Testis (tissue), 3 donors: ENCODE results near the gene ARRDC4. TPM values are rescaled to one million over a fixed set of nuclear protein-coding genes. Genes with fewer than 3 reads are reported as not detected.

Experiments used
- DNase-seq: peaks from one replicate; pipeline ENCODE4 v3.0.0-alpha.2; 2019
- H3K27ac ChIP-seq, 2 donors: fragments of 200-600 bp; sonication (generic); one replicate each; pipeline ENCODE4 v1.5.1; 2019
- H3K27me3 ChIP-seq: fragments of 200-600 bp; sonication (generic); one replicate; pipeline ENCODE4 v1.5.1; 2019
- H3K36me3 ChIP-seq: fragments of 200-600 bp; sonication (generic); one replicate; pipeline ENCODE4 v1.5.1; 2017; ENCODE audit warnings: low read depth; ENCODE audit errors: missing control alignments
- H3K4me1 ChIP-seq: fragments of 200-600 bp; sonication (generic); one replicate; pipeline ENCODE4 v1.5.1; 2019
- H3K4me3 ChIP-seq, 2 donors: fragments of 200-600 bp; sonication (generic); one replicate each; pipeline ENCODE4 v1.5.1; 2017 to 2019
- H3K9me3 ChIP-seq: fragments of 200-600 bp; sonication (generic); one replicate; pipeline ENCODE4 v1.5.1; 2017
- POLR2A ChIP-seq: fragments of 450-650 bp; IDR thresholded peaks from one replicate; pipeline ENCODE4 v1.6.1; 2017; ENCODE audit warnings: antibody characterized with exemption, mild to moderate bottlenecking, moderate library complexity
- WGBS, 2 donors: methylation state at CpG; one replicate each; pipeline ENCODE4 v1.1.5; 2018; 5-methylcytosine and 5-hydroxymethylcytosine counted together
- intact Hi-C: fragments of 100-400 bp; cut with DNase I; formaldehyde crosslinking; loops from one replicate; pipeline ENCODE4 v1.15.1; 2023; ENCODE audit warnings: low total_unique reads
- polyA plus RNA-seq: library from polyadenylated mRNA; stranded (reverse); fragments of 350-450 nt; fragmentation: Illumina TruSeq; extraction: RNeasy Lipid Tissue Mini Kit (QIAGEN cat#74804); gene quantifications from one replicate; pipeline ENCODE4 v1.2.3, GENCODE V29; 2014; ENCODE audit warnings: low read depth, low replicate concordance; ENCODE audit not compliant: insufficient read depth
- total RNA-seq, 2 donors: library from RNA; depleted of rRNA; stranded (reverse); fragments of >200 nt; gene quantifications; one replicate each; pipeline ENCODE4 v1.2.3, GENCODE V29; 2016
- TF ChIP-seq, protein P1 (sequence below), 3 experiments: fragments of 450-650 bp in 2 of 3; fragments of 200-600 bp in 1 of 3; sonication (generic) in 1 of 3; IDR thresholded peaks; one replicate each; pipeline ENCODE4 v1.5.1; 2016 to 2019; ENCODE audit warnings: antibody characterized with exemption in 3 of 3, mild to moderate bottlenecking in 2 of 3, moderate library complexity in 1 of 3

The ARRDC4 gene
- total and polyA plus RNA-seq, 3 donors from 2014 or later: 28.3 to 54.2 (median 37.0) TPM

DNA sequence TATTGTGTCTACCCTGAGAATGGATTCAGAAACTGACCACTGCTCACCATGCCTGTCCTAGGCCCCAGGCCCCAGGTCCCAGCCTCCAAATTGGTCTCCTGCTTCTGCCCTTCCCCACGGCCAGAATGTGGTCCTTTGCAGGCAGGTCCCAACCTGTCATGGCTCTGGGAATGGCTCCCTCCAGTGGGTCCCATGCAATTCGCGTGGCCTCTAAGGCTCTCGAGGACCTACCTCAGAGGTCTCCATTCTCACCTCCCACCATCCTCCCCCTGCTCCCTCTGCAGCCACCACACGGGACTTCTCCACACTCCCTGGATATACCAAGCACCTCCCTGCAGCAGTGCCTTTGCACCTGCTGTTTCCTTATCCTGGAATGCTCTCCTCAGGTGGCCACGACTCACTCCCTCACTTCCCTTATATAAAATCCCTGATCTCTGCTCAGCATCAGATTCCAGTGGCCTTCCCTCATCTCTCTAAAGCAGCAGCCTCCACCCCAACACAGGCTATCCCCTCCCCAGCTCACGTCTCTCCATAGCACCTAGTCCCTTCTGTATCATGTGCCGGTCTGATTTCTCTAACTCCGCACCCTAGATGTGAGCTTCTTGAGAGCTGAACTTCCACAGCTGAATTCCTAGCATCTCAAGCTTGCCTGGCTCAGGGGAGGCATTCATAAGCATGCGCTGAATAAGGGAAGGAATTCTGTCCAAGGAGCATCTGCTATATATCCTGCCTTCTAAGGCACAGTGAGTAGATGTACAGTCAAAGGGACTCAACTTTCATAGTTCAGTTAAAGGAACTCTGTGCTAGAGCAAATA is 56.9 kb downstream of the ARRDC4 start:
- intact Hi-C loops: no loop called here
- no peaks in the 10 kb centered on the region for H3K9me3 ChIP-seq
- no peaks in the 10 kb centered on the region for H3K4me1 ChIP-seq
- no peaks in the 10 kb centered on the region for H3K27me3 ChIP-seq
- no peak overlapping the region for H3K27ac ChIP-seq
- H3K4me3 ChIP-seq: no peak overlapping the region
- WGBS, 2 donors: 88 to 94% methylated on average over 10 of the region's 10 CpGs
- TF ChIP-seq, protein P1, sequence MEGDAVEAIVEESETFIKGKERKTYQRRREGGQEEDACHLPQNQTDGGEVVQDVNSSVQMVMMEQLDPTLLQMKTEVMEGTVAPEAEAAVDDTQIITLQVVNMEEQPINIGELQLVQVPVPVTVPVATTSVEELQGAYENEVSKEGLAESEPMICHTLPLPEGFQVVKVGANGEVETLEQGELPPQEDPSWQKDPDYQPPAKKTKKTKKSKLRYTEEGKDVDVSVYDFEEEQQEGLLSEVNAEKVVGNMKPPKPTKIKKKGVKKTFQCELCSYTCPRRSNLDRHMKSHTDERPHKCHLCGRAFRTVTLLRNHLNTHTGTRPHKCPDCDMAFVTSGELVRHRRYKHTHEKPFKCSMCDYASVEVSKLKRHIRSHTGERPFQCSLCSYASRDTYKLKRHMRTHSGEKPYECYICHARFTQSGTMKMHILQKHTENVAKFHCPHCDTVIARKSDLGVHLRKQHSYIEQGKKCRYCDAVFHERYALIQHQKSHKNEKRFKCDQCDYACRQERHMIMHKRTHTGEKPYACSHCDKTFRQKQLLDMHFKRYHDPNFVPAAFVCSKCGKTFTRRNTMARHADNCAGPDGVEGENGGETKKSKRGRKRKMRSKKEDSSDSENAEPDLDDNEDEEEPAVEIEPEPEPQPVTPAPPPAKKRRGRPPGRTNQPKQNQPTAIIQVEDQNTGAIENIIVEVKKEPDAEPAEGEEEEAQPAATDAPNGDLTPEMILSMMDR (IDR thresholded peaks at IDR 0.05): no peak
- no peak for TF ChIP-seq POLR2A
- no peaks in the 10 kb centered on the region for H3K36me3 ChIP-seq
- no peak for DNase-seq

GRCh38 chr15:98018761-98019351 is 58.4 kb downstream of the ARRDC4 start:
- TF ChIP-seq POLR2A: no peak
- intact Hi-C loops: no loop called here
- no peak overlapping the region for H3K27ac ChIP-seq
- H3K4me1 ChIP-seq: no peaks in the 10 kb centered on the region
- WGBS, 2 donors: 64 to 66% methylated on average over 6 of the region's 6 CpGs
- no peaks in the 10 kb centered on the region for H3K36me3 ChIP-seq
- no peaks in the 10 kb centered on the region for H3K9me3 ChIP-seq
- H3K27me3 ChIP-seq: no peaks in the 10 kb centered on the region
- no peak overlapping the region for H3K4me3 ChIP-seq
- no peak for DNase-seq
